ENCODE data around the gene AK4.

DNA sequence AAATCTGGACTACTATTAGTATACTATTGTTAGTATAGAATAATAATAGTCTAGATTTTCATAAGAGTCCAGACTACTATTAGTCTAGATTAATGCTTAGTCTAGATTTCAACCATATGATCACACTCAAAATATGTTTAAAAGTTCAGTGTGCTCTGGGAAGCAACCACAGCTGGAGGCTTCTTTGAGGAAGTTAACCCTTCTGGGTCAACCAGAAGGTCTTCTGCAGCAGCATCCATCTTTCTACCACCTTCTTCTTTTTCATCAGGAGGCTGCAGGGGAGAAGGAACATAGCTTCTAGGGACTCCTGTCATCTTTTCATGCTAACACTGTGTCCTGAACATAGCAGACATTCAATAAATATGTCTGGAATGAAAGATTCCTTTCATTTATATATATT is 110.1 kb downstream of the AK4 start:
- TF ChIP-seq TCF7 (CRISPR knock-in tag; IDR thresholded peaks at IDR 0.05; ENCODE audit: low read depth) (no peak), NFE2L1 (CRISPR knock-in tag; IDR thresholded peaks at IDR 0.05) (no peak), USF2 (CRISPR knock-in tag; IDR thresholded peaks at IDR 0.05) (no peak), CTCF (IDR thresholded peaks at IDR 0.05) (no peak), GABPB1 (CRISPR knock-in tag; IDR thresholded peaks at IDR 0.05) (no peak), ZBTB21 (CRISPR knock-in tag; IDR thresholded peaks at IDR 0.05; ENCODE audit: borderline replicate concordance) (no peak), ZNF281 (CRISPR knock-in tag; IDR thresholded peaks at IDR 0.05) (no peak)
